Fibroblast of skin of abdomen (primary cell): ENCODE data around the gene ZNF474.
A peak's percentile ranks its signal among the peaks of the same experiment; 100 is the strongest.

Experiments
- DNase-seq: peaks from one replicate; pipeline ENCODE4 v3.0.0-alpha.2; 2013

ZNF474 gene

DNA sequence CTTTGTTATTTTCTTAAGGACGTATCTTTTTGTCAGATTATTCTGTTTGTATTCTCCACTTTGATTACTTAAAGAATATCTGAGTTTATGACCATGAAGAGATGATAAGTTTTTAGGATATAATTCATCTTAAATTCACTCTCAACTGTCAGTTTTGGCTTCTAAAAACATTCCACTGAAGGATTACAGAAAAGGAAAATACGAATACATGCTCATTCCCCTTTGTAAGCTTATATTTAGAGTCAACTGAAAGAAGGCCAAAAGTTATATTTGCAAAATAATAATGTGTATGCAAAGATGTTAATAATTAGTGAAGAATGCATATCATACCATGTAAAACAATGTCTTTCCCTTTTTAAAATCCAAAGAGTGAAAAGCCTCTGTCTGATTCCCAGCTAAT lies 52.5 kb downstream of the ZNF474 start:
- peak; percentile 13 for DNase-seq

DNA sequence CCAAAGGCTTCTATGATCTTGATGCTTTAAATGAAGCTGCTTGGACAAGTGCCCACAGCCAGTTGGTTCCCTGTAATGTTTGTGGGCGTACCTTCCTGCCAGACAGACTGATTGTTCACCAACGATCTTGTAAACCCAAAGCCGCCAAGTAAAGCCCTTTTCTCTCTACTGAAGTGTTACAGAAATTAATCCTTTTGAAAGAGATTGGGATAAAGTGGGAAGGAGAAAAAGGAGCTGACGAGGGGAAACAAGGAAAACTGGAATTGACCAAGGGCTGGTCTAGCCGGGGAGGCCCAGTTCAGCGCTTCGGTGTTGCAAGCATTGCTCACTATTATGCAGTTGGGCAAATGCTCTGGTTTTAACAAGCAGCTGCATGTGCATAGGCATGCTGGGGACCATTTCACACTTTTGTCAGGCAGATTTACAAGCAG lies 53.2 kb downstream of the ZNF474 start:
- peak; percentile 83 for DNase-seq

- peak; percentile 89 for DNase-seq
These were observed 53.9 kb downstream of the ZNF474 start for GRCh38 chr5:122183098-122183787.

- DNase-seq, result no peak
These were observed 54.4 kb downstream of the ZNF474 start for GRCh38 chr5:122183788-122184170.

GRCh38 chr5:122184676-122185255 lies 55.4 kb downstream of the ZNF474 start:
- DNase-seq, result no peak

DNA sequence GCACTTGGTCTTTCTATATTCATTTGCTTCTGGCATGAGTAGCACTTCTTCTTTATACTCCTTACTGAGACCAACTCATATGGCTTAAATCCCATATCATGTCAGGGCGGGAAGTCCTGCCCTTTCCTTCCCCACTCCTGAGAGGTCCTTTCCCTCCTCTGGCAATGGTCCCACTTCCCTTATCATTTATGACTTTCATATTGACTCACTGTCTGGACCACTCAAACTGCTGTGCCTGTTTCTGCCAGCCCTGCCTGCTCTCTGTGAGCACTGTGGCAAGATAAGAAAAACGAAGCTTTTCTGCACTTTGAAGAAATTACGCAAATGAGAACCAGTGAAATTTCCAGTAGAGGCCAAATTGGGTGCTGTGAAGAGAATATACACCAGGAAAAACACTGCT lies 58.1 kb downstream of the ZNF474 start:
- DNase-seq, result no peak

GRCh38 chr5:122190156-122190555 lies 60.8 kb downstream of the ZNF474 start:
- no peak for DNase-seq

DNA sequence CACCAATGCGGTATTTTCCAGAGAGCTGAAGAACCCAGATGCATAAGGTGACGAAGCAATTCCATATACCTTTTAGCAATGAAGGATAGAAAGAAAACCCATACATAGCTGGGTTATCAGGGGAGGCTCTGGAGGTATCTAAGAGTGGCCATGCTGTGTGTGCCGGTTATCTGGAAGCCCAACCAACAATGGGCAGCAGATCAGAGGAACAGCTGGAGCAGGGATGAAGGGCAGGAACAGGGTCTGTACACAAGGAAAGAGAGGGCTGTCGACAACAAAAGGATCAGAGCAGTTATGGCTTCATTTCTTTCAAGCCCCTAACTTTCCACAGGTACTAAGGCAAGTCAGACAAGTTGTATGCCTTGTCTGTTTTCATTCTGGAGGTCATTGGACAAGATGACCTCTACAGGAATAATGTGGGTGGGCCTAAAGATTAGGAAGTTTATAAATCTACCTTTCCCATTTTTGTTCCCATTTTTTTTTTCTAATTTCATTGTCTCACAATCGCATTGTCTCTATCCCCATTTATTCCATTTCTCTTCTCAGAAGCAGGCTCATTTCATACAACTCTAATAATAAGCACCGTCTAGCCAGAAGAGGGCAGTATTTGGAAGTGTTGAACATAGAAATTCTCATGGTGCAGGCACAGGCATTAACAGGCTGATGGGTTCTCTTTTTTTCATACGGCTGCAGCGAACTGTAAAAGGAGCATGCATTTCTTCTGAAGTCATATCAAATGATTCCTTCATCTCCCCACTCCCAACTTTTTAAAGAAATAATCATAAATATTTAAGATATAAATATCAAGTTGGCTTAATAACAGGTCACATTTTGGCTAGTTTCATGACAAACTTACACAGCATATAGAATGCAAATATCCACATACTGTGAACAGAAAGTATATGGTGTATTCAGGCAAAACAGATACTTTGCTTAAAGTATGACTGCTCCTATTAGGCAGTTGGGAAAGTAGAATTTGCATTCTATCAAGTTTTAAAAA lies 63.5 kb downstream of the ZNF474 start:
- peak; percentile 71 for DNase-seq

- peak; percentile 59 for DNase-seq
These were observed 66.6 kb downstream of the ZNF474 start for GRCh38 chr5:122195802-122196394.

- no peak for DNase-seq
These were observed 69.8 kb downstream of the ZNF474 start for GRCh38 chr5:122199146-122199545.

- no peak for DNase-seq
These were observed 71.1 kb downstream of the ZNF474 start for GRCh38 chr5:122200450-122200849.

DNA sequence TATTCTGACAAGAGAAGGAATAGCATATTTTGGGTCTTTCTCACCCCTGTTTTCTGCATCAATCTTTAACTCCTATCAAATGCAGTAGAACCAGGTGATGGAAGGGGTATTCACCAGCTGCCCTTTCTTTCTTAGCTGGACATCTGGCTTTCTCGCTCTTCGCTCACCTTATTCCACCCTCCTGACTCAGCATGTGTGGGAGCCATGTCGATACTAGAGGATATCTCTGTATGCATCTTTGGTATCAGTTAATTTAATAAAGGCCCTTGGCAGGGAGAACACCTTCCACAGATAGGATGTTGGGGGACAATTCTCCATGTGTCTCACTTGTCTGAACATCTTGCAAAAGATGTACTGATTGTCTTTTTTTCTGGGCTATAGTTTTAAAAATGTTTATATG lies 71.5 kb downstream of the ZNF474 start:
- no peak for DNase-seq

GRCh38 chr5:122201365-122201764 lies 72.0 kb downstream of the ZNF474 start:
- no peak for DNase-seq

GRCh38 chr5:122202952-122203351 lies 73.6 kb downstream of the ZNF474 start:
- DNase-seq, result peak; percentile 21
